GM10266 (cell line): ENCODE measurements around the gene ZNF580.

ENCODE experiments used
- DNase-seq: peaks from one replicate; pipeline ENCODE4 v3.0.0; 2012; ENCODE audit errors: extremely low spot score
- CTCF ChIP-seq: IDR thresholded peaks from 2 replicates; pipeline ENCODE4 v1.5.1; 2012; ENCODE audit warnings: mild to moderate bottlenecking, low read depth; ENCODE audit not compliant: control insufficient read depth, insufficient read depth; ENCODE audit errors: missing control alignments

The ZNF580 gene

GRCh38 chr19:55666343-55667005 lies 25.7 kb downstream of the ZNF580 start:
- no peak for TF ChIP-seq CTCF
- no peak for DNase-seq

DNA sequence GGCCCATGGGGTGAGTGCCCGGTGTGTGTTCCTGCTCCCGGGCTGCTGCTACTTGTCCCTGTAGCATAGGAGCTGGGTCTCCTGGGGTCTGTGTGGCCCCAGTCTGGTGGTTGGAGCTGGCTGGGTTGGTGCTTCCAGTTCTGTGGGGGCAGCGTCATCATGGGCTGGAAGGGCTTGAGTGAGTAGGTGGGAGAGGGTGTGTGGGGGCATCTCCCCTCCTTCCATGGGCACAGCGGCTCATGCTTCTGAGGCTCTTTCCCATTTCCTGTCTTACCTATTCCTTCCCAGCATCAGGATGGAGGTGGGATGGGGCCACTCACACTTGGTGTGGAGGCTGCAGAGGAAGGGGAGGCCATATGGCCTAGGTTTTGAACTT lies 26.2 kb downstream of the ZNF580 start:
- no peak for TF ChIP-seq CTCF
- DNase-seq: no peak

DNA sequence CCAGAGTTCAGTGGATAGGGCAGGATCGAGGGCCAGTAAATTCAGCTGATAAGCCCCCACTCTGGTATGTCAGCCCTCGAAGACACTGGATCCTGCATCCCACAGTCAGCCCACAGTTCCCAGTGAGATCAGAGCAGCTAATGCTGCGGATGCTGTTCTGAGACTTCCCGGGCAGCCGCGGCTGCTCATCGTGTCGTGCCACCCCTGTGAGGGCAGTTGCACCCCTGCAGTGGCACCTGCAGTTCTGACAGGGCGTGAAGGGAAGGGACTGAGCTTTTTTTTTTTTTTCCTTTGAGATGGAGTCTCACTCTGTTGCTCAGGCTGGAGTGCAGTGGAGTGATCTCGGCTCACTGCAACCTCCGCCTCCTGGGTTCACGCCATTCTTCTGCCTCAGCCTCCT lies 26.7 kb downstream of the ZNF580 start:
- no peak for TF ChIP-seq CTCF
- DNase-seq: no peak

- TF ChIP-seq CTCF: no peak
- no peak for DNase-seq
Observed at GRCh38 chr19:55667958-55668357, 27.2 kb downstream of the ZNF580 start.

DNA sequence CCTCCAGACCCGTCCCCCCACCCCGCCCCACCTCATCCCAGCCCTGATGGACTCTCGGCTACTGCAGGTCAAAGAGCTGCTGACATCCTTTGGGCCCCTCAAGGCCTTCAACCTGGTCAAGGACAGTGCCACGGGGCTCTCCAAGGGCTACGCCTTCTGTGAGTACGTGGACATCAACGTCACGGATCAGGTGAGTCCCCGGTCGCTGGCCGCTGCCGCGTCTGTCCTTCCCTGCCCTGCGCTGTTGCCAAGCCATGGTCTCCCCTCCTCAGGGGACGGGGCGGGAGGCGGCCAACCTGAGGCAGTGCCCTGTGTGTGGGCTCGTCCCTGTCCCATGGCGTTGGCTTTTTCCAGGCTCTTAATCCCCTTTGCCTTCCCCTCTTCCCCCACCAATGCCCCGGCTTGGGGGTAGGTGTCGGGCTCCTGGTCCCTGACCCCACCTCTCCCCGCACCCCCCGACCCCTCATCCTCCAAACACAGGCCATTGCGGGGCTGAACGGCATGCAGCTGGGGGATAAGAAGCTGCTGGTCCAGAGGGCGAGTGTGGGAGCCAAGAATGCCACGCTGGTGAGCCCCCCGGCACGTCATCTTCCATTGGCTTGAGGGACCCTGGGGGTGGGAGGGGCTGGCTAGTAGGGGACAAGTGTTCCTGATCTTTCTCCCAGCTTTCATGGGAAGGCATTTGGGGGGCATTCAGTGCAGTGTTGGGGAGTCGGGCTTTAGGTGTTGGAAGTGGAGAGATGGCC lies 28.0 kb downstream of the ZNF580 start:
- no peak for DNase-seq

DNA sequence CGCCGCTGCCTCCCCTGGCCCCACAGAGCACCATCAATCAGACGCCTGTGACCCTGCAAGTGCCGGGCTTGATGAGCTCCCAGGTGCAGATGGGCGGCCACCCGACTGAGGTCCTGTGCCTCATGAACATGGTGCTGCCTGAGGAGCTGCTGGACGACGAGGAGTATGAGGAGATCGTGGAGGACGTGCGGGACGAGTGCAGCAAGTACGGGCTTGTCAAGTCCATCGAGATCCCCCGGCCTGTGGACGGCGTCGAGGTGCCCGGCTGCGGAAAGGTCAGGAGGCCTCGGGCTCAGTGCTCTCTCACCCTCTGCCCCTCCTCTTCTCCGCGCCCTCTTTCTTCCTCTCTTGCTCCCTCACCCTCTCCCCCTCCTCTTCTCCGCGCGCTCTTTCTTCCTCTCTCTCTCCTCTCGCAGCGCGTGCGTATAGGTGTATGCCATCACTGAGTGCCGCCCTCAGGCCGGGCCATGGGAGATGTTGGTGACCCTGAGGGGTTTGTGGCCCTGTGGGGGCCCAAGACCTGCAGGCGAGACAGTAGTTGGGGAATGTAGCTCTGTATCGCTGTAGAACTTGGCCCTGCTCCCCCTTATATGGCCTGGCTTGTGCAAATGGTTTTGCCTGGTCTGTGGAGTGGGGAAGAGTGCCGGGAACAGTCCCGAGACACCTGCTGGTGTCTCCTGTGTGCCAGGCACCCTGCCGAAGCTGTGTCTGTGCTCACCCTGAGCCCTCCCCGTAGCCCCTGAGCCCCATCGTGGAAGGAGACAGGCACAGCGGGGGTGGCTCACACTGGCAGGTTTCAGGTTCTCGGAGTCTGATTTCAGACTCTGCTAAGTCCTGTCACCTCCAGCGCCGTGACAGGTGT lies 28.8 kb downstream of the ZNF580 start:
- no peak for TF ChIP-seq CTCF
- DNase-seq: no peak

More for the DNA sequence above, 28.0 kb downstream of the ZNF580 start:
- TF ChIP-seq CTCF: no peak
